Measurements from ENCODE around the gene HRAS. TPM values are rescaled to one million over a fixed set of nuclear protein-coding genes. Genes with fewer than 3 reads are reported as not detected.
A peak's percentile ranks its signal among the peaks of the same experiment; 100 is the strongest.

The HRAS gene
- 100 to 1,000 TPM in 3 of 4 donors, 10 to 100 TPM in 1; 98.5 to 196 (median 117) TPM for total RNA-seq

- DNase-seq (ENCODE audit: low spot score in 2 of 2) = peak; percentile 91 to 99
- no peak for TF ChIP-seq POLR2A (IDR thresholded peaks at IDR 0.05)
- intact Hi-C loops (cut with DNase I; ENCODE audit: low total_unique reads) = no loop called here
- peak within 1 kb of the TSS; percentile 43 for H3K4me3 ChIP-seq (ENCODE audit: low read depth, poor library complexity, severe bottlenecking)
- 3 to 4% methylated on average over 27 to 58 of the region's 97 CpGs for WGBS, 2 donors
Observed at GRCh38 chr11:535519-536454, at the start of gene HRAS. TSS of gene HRAS (minus strand) at chr11:535576.

- TF ChIP-seq CTCF (IDR thresholded peaks at IDR 0.05) (no peak), POLR2A (IDR thresholded peaks at IDR 0.05) (no peak)
- intact Hi-C loops (cut with DNase I; ENCODE audit: low total_unique reads) = no loop called here
- 95 to 98% methylated on average over 10 of the region's 10 CpGs for WGBS, 2 donors
- no peak overlapping the region for H3K4me3 ChIP-seq (ENCODE audit: low read depth, poor library complexity, severe bottlenecking)
- DNase-seq (ENCODE audit: low spot score in 2 of 2) = no peak
Observed at GRCh38 chr11:584287-584686, 48.9 kb upstream of the HRAS start.

GRCh38 chr11:581752-582151 is 46.4 kb upstream of the HRAS start:
- WGBS, 2 donors = 81 to 84% methylated on average over 17 of the region's 17 CpGs
- DNase-seq (ENCODE audit: low spot score in 2 of 2) = no peak
- no peak overlapping the region for H3K4me3 ChIP-seq (ENCODE audit: low read depth, poor library complexity, severe bottlenecking)
- TF ChIP-seq POLR2A (IDR thresholded peaks at IDR 0.05) (no peak), CTCF (IDR thresholded peaks at IDR 0.05) (no peak)
- intact Hi-C loops (cut with DNase I; ENCODE audit: low total_unique reads) = no loop called here

- WGBS, 2 donors = 80 to 82% methylated on average over 14 of the region's 14 CpGs
- no peak for TF ChIP-seq CTCF (IDR thresholded peaks at IDR 0.05)
- TF ChIP-seq POLR2A (IDR thresholded peaks at IDR 0.05) = no peak
- no peak for DNase-seq (ENCODE audit: low spot score in 2 of 2)
- no peak overlapping the region for H3K4me3 ChIP-seq (ENCODE audit: low read depth, poor library complexity, severe bottlenecking)
- intact Hi-C loops (cut with DNase I; ENCODE audit: low total_unique reads) = no loop called here
Observed at GRCh38 chr11:581342-581741, 46.0 kb upstream of the HRAS start.

- 77 to 80% methylated on average over 20 of the region's 20 CpGs for WGBS, 2 donors
- no peak overlapping the region for H3K4me3 ChIP-seq (ENCODE audit: low read depth, poor library complexity, severe bottlenecking)
- TF ChIP-seq POLR2A (IDR thresholded peaks at IDR 0.05) = no peak
- TF ChIP-seq CTCF (IDR thresholded peaks at IDR 0.05) = no peak
- intact Hi-C loops (cut with DNase I; ENCODE audit: low total_unique reads) = no loop called here
- no peak for DNase-seq (ENCODE audit: low spot score in 2 of 2)
Observed at GRCh38 chr11:579830-580601, 44.6 kb upstream of the HRAS start.
